Activated CD8-positive, alpha-beta T cell treated with anti-CD3 and anti-CD28 coated beads for 36 hours (primary cell): ENCODE results near the gene LAMA5. TPM values are rescaled to one million over a fixed set of nuclear protein-coding genes. Genes with fewer than 3 reads are reported as not detected.

Source experiments
- ATAC-seq: fragments of 200-7000 bp; cut with Tn5 transposase; one replicate; pipeline ENCODE4 v1.10.0; 2021; ENCODE audit warnings: mild to moderate bottlenecking, moderate library complexity
- CTCF ChIA-PET: fragments of 350-600 bp; sonication (Branson Sonifier 250); formaldehyde crosslinking; loops from one replicate; lab custom pipeline; 2021; ENCODE audit warnings: antibody characterized with exemption; lab: Charles Lee
- POLR2A ChIA-PET: fragments of 350-600 bp; sonication (Branson Sonifier 250); formaldehyde crosslinking; loops from one replicate; lab custom pipeline; 2021; ENCODE audit warnings: antibody characterized with exemption; lab: Charles Lee
- DNase-seq: peaks from one replicate; pipeline ENCODE4 v3.0.0-alpha.2; 2020
- H3K27ac Mint-ChIP-seq: one replicate; pipeline ENCODE4 v1.8.0; 2021; ENCODE audit warnings: mild to moderate bottlenecking, mixed read lengths
- H3K27me3 Mint-ChIP-seq: one replicate; pipeline ENCODE4 v1.8.0; 2021; ENCODE audit warnings: mixed read lengths
- H3K36me3 Mint-ChIP-seq: one replicate; pipeline ENCODE4 v1.8.0; 2021; ENCODE audit warnings: low read depth, mixed read lengths
- H3K4me1 Mint-ChIP-seq: one replicate; pipeline ENCODE4 v1.8.0; 2021; ENCODE audit warnings: low read depth, mixed read lengths
- H3K4me3 Mint-ChIP-seq: one replicate; pipeline ENCODE4 v1.8.0; 2021; ENCODE audit warnings: mild to moderate bottlenecking, moderate library complexity, mixed read lengths
- H3K9me3 Mint-ChIP-seq: one replicate; pipeline ENCODE4 v1.8.0; 2021; ENCODE audit warnings: mixed read lengths
- CTCF ChIP-seq: fragments of 200-600 bp; IDR thresholded peaks from one replicate; pipeline ENCODE4 v1.8.0; 2022; ENCODE audit warnings: antibody characterized with exemption, mild to moderate bottlenecking
- intact Hi-C: fragments of 100-400 bp; cut with micrococcal nuclease; formaldehyde crosslinking; loops from one replicate; pipeline ENCODE4 v1.10.0; 2022
- total RNA-seq, 2 experiments: library from RNA; stranded (reverse); gene quantifications; one replicate each; pipeline ENCODE4 v1.2.3, GENCODE V29; 2021

The LAMA5 gene
- total RNA-seq, 2 experiments from 2014 or later: 0.25 to 0.76 TPM

GRCh38 chr20:62346398-62347150 is 20.5 kb downstream of the LAMA5 start:
- DNase-seq (no peak), ATAC-seq (no peak)
- H3K4me1 Mint-ChIP-seq: no peaks in the 10 kb centered on the region
- intact Hi-C loops: no loop called here
- no peak for TF ChIP-seq CTCF
- no peaks in the 10 kb centered on the region for H3K27me3 Mint-ChIP-seq
- ChIA-PET CTCF (no interaction called here), POLR2A (no interaction called here)
- peaks cover 8% of the 10 kb centered on the region for H3K9me3 Mint-ChIP-seq
- H3K4me3 Mint-ChIP-seq: no peak overlapping the region
- no peaks in the 10 kb centered on the region for H3K36me3 Mint-ChIP-seq
- H3K27ac Mint-ChIP-seq: no peak overlapping the region

GRCh38 chr20:62345681-62346370 is 21.3 kb downstream of the LAMA5 start:
- ATAC-seq: no peak
- Mint-ChIP-seq H3K4me1 (no peaks in the 10 kb centered on the region), H3K4me3 (no peak overlapping the region), H3K27ac (no peak overlapping the region), H3K9me3 (peaks cover 8% of the 10 kb centered on the region), H3K36me3 (no peaks in the 10 kb centered on the region), H3K27me3 (no peaks in the 10 kb centered on the region)
- DNase-seq: no peak
- no peak for TF ChIP-seq CTCF
- intact Hi-C loops: no loop called here
- POLR2A ChIA-PET: no interaction called here
- CTCF ChIA-PET: no interaction called here

- Mint-ChIP-seq H3K4me1 (no peaks in the 10 kb centered on the region), H3K4me3 (no peak overlapping the region), H3K27ac (no peak overlapping the region), H3K9me3 (peaks cover 8% of the 10 kb centered on the region), H3K27me3 (no peaks in the 10 kb centered on the region), H3K36me3 (no peaks in the 10 kb centered on the region)
- CTCF ChIA-PET: no interaction called here
- DNase-seq: no peak
- ATAC-seq: no peak
- intact Hi-C loops: no loop called here
- POLR2A ChIA-PET: interaction anchor here (0.6 kb wide), 1 partner anchor 20 kb away, joined by 3 read pairs; no protein-coding TSS in a partner anchor
- no peak for TF ChIP-seq CTCF
These were observed 22.3 kb downstream of the LAMA5 start for GRCh38 chr20:62344782-62345181.

GRCh38 chr20:62344092-62344491 is 23.0 kb downstream of the LAMA5 start:
- H3K27ac Mint-ChIP-seq: no peak overlapping the region

More at GRCh38 chr20:62344092-62344491, 23.0 kb downstream of the LAMA5 start:
- DNase-seq (no peak), ATAC-seq (no peak)
- POLR2A ChIA-PET: no interaction called here
- no peaks in the 10 kb centered on the region for H3K4me1 Mint-ChIP-seq
- intact Hi-C loops: no loop called here
- no peak for TF ChIP-seq CTCF
- H3K4me3 Mint-ChIP-seq: no peak overlapping the region
- H3K36me3 Mint-ChIP-seq: no peaks in the 10 kb centered on the region
- peaks cover 6% of the 10 kb centered on the region for H3K9me3 Mint-ChIP-seq
- no peaks in the 10 kb centered on the region for H3K27me3 Mint-ChIP-seq
- CTCF ChIA-PET: no interaction called here
